Right lobe of liver (tissue), 6 donors: ENCODE measurements around the gene MANSC4. TPM values are rescaled to one million over a fixed set of nuclear protein-coding genes. Genes with fewer than 3 reads are reported as not detected.

ENCODE experiments used
- ATAC-seq, 4 donors: fragments of 200-7000 bp; cut with Tn5 transposase; one replicate each; pipeline ENCODE4 v1.9.1; 2020; ENCODE audit warnings: mild to moderate bottlenecking in 4 of 4, moderate library complexity in 4 of 4
- DNase-seq, 3 donors: peaks; one replicate each; pipeline ENCODE4 v3.0.0-alpha.2; 2020
- H3K27ac ChIP-seq, 3 donors: fragments of 200-600 bp; one replicate each; pipeline ENCODE4 v1.8.0; 2022
- H3K27me3 ChIP-seq, 2 donors: fragments of 200-600 bp; one replicate each; pipeline ENCODE4 v1.8.0; 2022
- H3K36me3 ChIP-seq, 4 donors: fragments of 200-600 bp; sonication (generic) in 1 of 4; one replicate each; pipeline versions ENCODE4 v1.5.1 to v1.8.0; 2017 to 2022; ENCODE audit warnings: control low read depth in 1 of 4
- H3K4me1 ChIP-seq, 4 donors: fragments of 200-600 bp; sonication (generic) in 1 of 4; one replicate each; pipeline versions ENCODE4 v1.5.1 to v1.8.0; 2017 to 2022; ENCODE audit warnings: control low read depth in 1 of 4
- H3K4me3 ChIP-seq, 3 donors: fragments of 200-600 bp; one replicate each; pipeline ENCODE4 v1.8.0; 2022
- H3K9me3 ChIP-seq, 4 donors: fragments of 200-600 bp; sonication (generic) in 1 of 4; one replicate each; pipeline versions ENCODE4 v1.5.1 to v1.8.0; 2017 to 2022; ENCODE audit warnings: control low read depth in 1 of 4
- POLR2A ChIP-seq: fragments of 450-650 bp; IDR thresholded peaks from one replicate; pipeline ENCODE4 v1.6.1; 2017; ENCODE audit warnings: antibody characterized with exemption, mild to moderate bottlenecking
- WGBS: methylation state at CpG from one replicate; pipeline ENCODE4 v1.1.6; 2018; ENCODE audit warnings: low coverage, low lambda C conversion rate; ENCODE audit not compliant: insufficient coverage; ENCODE audit errors: missing lambda C conversion rate; 5-methylcytosine and 5-hydroxymethylcytosine counted together
- intact Hi-C, 2 donors: fragments of 100-400 bp; cut with DNase I; formaldehyde crosslinking; loops; one replicate each; pipeline versions ENCODE4 v1.11.2 to v1.14.1; 2022
- total RNA-seq, 6 experiments: library from RNA; depleted of rRNA in 2 of 6; stranded (reverse); fragments of >200 nt in 2 of 6; fragmentation: NEBNext Ultra II Directional in 3 of 6; extraction: Animal tissue kit (Norgen Biotek cat#: 25700) in 3 of 6; gene quantifications; one replicate each; pipeline versions ENCODE4 v1.1.0 to v1.2.4, GENCODE V29; 2016 to 2023
- TF ChIP-seq, protein P1 (sequence below), 4 donors: fragments of 200-600 bp in 3 of 4; fragments of 450-650 bp in 1 of 4; IDR thresholded peaks; one replicate each; pipeline versions ENCODE4 v1.5.1 to v1.8.0; 2016 to 2022; ENCODE audit warnings: antibody characterized with exemption in 4 of 4, mild to moderate bottlenecking in 2 of 4
- donor health status: DM: no; HTN: yes; CAD: no.
- donor health status: DM: no; HTN: no; CAD: no.
- donor health status: DM: no; HTN: no; CAD: no.
- donor health status: DM: no; HTN: yes; CAD: no.
- donor health status: DM: no; HTN: yes; CAD: no.

The MANSC4 gene
- total RNA-seq, 6 experiments from 2014 or later: not detected

DNA sequence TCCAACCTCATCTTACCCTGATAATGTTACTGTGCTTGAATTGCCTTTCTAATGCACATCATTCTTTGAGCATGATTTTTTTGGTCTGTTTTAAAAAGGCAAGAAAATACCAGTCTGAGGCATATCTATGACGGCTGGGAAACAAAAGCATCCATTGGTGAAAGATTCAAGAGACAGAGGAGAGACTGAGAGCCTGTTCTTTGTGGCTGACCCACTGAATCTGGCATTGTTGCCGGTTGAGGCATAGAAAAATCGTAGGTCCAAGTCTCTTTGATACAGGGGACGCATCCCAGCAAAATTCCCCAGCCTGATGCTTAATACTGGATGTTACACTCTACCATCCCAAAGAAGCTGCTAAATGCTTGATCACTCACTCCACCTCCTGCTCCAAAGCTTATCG, 2.9 kb downstream of the MANSC4 start:
- H3K4me3 ChIP-seq: no peak overlapping the region
- no peak for TF ChIP-seq POLR2A
- TF ChIP-seq, protein P1, sequence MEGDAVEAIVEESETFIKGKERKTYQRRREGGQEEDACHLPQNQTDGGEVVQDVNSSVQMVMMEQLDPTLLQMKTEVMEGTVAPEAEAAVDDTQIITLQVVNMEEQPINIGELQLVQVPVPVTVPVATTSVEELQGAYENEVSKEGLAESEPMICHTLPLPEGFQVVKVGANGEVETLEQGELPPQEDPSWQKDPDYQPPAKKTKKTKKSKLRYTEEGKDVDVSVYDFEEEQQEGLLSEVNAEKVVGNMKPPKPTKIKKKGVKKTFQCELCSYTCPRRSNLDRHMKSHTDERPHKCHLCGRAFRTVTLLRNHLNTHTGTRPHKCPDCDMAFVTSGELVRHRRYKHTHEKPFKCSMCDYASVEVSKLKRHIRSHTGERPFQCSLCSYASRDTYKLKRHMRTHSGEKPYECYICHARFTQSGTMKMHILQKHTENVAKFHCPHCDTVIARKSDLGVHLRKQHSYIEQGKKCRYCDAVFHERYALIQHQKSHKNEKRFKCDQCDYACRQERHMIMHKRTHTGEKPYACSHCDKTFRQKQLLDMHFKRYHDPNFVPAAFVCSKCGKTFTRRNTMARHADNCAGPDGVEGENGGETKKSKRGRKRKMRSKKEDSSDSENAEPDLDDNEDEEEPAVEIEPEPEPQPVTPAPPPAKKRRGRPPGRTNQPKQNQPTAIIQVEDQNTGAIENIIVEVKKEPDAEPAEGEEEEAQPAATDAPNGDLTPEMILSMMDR (IDR thresholded peaks at IDR 0.05): no peak
- H3K9me3 ChIP-seq: no peaks in the 10 kb centered on the region
- H3K27me3 ChIP-seq: no peaks in the 10 kb centered on the region
- no peak overlapping the region for H3K27ac ChIP-seq
- 83% methylated on average over 3 of the region's 5 CpGs for WGBS
- no peaks in the 10 kb centered on the region for H3K36me3 ChIP-seq
- intact Hi-C loops: no loop called here
- no peak for DNase-seq
- peaks cover 0 to 7% (median 0%) of the 10 kb centered on the region in 4 donors for H3K4me1 ChIP-seq
- no peak for ATAC-seq

DNA sequence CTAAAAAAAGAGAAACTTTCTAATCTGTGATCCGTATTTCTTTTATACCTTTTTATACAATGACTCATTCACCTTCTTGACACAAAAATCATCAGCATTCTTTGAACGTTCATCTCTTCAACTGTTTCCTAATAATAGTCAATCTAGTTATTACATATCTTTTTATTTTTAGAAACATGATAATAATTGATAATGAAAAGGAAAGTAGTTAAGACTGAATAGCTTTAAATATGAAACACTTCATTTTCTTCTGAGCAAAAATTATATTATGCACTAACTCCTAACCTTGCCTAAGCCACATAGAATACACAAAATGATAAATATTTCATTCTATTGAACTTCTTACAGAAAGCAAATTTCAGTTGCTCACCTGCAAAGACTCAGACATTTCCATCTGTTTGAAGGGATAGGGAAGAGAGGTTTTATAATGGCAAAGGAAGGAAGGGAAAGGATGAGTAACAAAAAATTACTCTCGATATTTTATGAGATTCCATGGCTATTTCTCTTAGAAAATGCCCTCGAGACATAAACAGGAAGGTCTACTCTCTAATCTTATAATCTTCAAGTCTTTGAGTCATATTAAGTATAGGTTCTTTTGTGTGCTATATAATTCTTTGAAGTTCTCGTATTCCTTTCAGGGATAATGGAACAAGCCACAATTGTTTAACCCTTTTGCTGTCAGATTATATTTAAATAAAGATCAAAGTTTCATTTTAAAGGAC, 7.5 kb downstream of the MANSC4 start:
- ATAC-seq: no peak
- intact Hi-C loops: no loop called here
- H3K36me3 ChIP-seq: no peaks in the 10 kb centered on the region
- 51% methylated on average over 5 of the region's 5 CpGs for WGBS
- no peaks in the 10 kb centered on the region for H3K27me3 ChIP-seq
- no peak overlapping the region for H3K27ac ChIP-seq
- TF ChIP-seq, protein P1 (IDR thresholded peaks at IDR 0.05): no peak
- no peak for TF ChIP-seq POLR2A
- no peak for DNase-seq
- H3K4me1 ChIP-seq: no peaks in the 10 kb centered on the region
- H3K9me3 ChIP-seq: no peaks in the 10 kb centered on the region
- no peak overlapping the region for H3K4me3 ChIP-seq

DNA sequence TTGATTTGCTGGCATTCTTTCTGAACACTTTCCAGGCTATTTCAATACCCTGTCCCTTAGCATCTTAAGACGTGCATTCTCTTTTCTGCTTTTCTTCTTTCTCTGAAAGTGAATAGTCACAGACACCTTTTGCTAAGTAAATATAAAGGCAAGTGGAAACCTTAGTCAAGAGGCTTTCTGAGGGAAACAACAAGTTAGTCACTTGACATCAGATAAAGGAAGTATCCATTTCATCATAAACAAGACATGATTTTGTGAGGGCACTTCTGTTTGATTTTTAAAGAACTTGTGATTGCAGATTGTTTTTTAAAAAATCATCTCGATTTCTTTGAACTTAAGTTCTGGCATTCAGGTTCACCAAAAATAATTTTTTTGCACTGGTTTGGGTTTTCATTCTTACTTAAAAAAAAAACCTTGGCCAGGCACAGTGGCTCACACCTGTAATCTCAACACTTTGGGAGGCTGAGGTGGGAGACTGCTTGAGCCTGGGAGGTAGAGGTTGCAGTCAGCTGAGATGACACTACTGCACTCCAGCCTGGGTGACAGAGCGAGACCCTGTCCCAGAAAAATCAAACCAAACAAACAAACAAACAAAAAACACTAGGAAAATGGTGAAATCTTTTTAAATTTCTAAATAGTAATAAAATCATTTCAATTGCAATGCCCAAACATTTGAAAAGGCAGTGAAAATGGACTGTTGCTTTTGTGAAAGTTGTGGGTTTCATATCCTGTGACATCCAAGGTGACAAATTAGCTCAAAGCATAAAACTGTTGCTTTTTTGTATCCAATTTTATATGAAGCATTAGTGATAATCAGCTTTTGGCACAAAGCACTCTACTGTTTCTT, 8.3 kb downstream of the MANSC4 start:
- H3K27ac ChIP-seq: no peak overlapping the region
- ATAC-seq (no peak), DNase-seq (no peak)
- H3K4me1 ChIP-seq: no peaks in the 10 kb centered on the region
- H3K36me3 ChIP-seq: no peaks in the 10 kb centered on the region
- H3K9me3 ChIP-seq: no peaks in the 10 kb centered on the region
- no peak overlapping the region for H3K4me3 ChIP-seq
- 78% methylated on average over 3 of the region's 3 CpGs for WGBS
- intact Hi-C loops: no loop called here
- no peak for TF ChIP-seq POLR2A
- TF ChIP-seq, protein P1 (IDR thresholded peaks at IDR 0.05): no peak
- no peaks in the 10 kb centered on the region for H3K27me3 ChIP-seq

GRCh38 chr12:27769142-27769673, 10.8 kb downstream of the MANSC4 start:
- intact Hi-C loops: no loop called here
- DNase-seq (no peak), ATAC-seq (no peak)
- Histone ChIP-seq H3K4me1 (no peaks in the 10 kb centered on the region), H3K27me3 (no peaks in the 10 kb centered on the region), H3K27ac (no peak overlapping the region), H3K4me3 (no peak overlapping the region), H3K36me3 (no peaks in the 10 kb centered on the region), H3K9me3 (no peaks in the 10 kb centered on the region)
- 78% methylated on average over 7 of the region's 8 CpGs for WGBS
- TF ChIP-seq, protein P1 (IDR thresholded peaks at IDR 0.05): no peak
- no peak for TF ChIP-seq POLR2A
